ENCODE measurements around the gene UPP2. TPM values are rescaled to one million over a fixed set of nuclear protein-coding genes. Genes with fewer than 3 reads are reported as not detected.

UPP2 gene
- total and polyA plus RNA-seq, 4 donors: 0.51 to 9.0 (median 1.3) TPM

DNA sequence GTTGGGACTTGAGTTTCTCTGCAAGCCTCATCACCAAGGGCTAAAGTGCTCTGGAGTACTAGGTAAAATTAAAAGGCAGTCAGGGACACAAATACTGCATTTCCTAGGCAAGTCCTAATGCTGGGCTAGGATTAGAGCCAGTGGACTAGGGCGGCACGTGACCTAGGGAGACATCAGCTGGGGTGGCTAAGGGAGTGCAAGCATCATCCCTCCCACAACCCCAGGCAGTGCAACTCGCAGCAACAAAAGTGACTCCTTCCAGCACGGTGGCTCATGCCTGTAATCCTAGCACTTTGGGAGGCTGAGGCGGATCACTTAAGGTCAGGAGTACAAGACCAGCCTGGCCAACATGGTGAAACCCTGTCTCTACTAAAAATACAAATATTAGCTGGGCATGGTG is 30.7 kb upstream of the UPP2 start:
- Histone ChIP-seq H3K4me3 (ENCODE audit: low read depth in 1 of 3, low read length in 3 of 3) (peak overlapping the region in 1 of 3 donors; percentile 5), H3K27ac (ENCODE audit: low read depth in 1 of 2, low read length in 2 of 2) (no peak overlapping the region), H3K9me3 (ENCODE audit: control insufficient read depth in 4 of 4, low read length in 3 of 4) (peaks cover 0 to 3% (median 0%) of the 10 kb centered on the region in 4 donors), H3K36me3 (ENCODE audit: control insufficient read depth in 4 of 4, insufficient read depth in 3 of 4, low read depth in 1 of 4, low read length in 3 of 4) (no peaks in the 10 kb centered on the region), H3K27me3 (ENCODE audit: control insufficient read depth in 4 of 4, insufficient read depth in 4 of 4, low read length in 3 of 4) (no peaks in the 10 kb centered on the region), H3K4me1 (ENCODE audit: control insufficient read depth in 4 of 4, insufficient read depth in 4 of 4, low read length in 3 of 4) (peaks cover 0 to 6% (median 1%) of the 10 kb centered on the region in 4 donors), H3K9ac (ENCODE audit: low read depth in 1 of 2, low read length in 2 of 2) (no peak overlapping the region)
- no peak for DNase-seq (ENCODE audit: low spot score)
- WGBS: 96% methylated on average over 5 of the region's 5 CpGs
- TF ChIP-seq NR2F2 (IDR thresholded peaks at IDR 0.05): no peak
- no peak for TF ChIP-seq HNF4A (conservative IDR thresholded peaks at IDR 0.05)
- TF ChIP-seq YY1 (IDR thresholded peaks at IDR 0.05): no peak
- no peak for TF ChIP-seq FOXA2 (IDR thresholded peaks at IDR 0.05)

DNA sequence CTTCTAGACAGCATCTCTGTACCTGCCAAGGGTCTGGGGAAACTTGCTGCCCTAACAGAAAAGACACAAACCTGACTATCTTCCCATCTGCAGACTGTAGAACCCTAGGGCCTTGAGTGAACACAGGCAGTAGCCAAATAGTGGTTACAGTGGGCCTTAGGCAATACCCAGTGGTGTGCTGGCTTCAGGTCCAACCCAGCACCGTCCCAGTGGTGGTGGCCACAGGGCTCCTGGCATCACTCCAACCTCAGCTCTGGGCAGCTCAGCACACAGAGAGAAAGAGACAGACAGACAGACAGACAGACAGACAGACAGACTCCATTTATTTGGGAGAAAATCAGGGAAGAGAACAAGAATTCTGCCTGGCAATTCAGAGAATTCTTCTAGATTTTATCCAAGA is 29.3 kb upstream of the UPP2 start:
- H3K36me3 ChIP-seq (ENCODE audit: control insufficient read depth in 4 of 4, insufficient read depth in 3 of 4, low read depth in 1 of 4, low read length in 3 of 4): no peaks in the 10 kb centered on the region
- H3K27me3 ChIP-seq (ENCODE audit: control insufficient read depth in 4 of 4, insufficient read depth in 4 of 4, low read length in 3 of 4): no peaks in the 10 kb centered on the region
- DNase-seq (ENCODE audit: low spot score): no peak
- no peak overlapping the region for H3K4me3 ChIP-seq (ENCODE audit: low read depth in 1 of 3, low read length in 3 of 3)
- 47% methylated on average over 1 of the region's 1 CpG for WGBS
- H3K4me1 ChIP-seq (ENCODE audit: control insufficient read depth in 4 of 4, insufficient read depth in 4 of 4, low read length in 3 of 4): no peaks in the 10 kb centered on the region
- peaks cover 0 to 6% (median 0%) of the 10 kb centered on the region in 4 donors for H3K9me3 ChIP-seq (ENCODE audit: control insufficient read depth in 4 of 4, low read length in 3 of 4)
- no peak overlapping the region for H3K27ac ChIP-seq (ENCODE audit: low read depth in 1 of 2, low read length in 2 of 2)
- H3K9ac ChIP-seq (ENCODE audit: low read depth in 1 of 2, low read length in 2 of 2): no peak overlapping the region
- TF ChIP-seq, protein P1, sequence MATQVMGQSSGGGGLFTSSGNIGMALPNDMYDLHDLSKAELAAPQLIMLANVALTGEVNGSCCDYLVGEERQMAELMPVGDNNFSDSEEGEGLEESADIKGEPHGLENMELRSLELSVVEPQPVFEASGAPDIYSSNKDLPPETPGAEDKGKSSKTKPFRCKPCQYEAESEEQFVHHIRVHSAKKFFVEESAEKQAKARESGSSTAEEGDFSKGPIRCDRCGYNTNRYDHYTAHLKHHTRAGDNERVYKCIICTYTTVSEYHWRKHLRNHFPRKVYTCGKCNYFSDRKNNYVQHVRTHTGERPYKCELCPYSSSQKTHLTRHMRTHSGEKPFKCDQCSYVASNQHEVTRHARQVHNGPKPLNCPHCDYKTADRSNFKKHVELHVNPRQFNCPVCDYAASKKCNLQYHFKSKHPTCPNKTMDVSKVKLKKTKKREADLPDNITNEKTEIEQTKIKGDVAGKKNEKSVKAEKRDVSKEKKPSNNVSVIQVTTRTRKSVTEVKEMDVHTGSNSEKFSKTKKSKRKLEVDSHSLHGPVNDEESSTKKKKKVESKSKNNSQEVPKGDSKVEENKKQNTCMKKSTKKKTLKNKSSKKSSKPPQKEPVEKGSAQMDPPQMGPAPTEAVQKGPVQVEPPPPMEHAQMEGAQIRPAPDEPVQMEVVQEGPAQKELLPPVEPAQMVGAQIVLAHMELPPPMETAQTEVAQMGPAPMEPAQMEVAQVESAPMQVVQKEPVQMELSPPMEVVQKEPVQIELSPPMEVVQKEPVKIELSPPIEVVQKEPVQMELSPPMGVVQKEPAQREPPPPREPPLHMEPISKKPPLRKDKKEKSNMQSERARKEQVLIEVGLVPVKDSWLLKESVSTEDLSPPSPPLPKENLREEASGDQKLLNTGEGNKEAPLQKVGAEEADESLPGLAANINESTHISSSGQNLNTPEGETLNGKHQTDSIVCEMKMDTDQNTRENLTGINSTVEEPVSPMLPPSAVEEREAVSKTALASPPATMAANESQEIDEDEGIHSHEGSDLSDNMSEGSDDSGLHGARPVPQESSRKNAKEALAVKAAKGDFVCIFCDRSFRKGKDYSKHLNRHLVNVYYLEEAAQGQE (IDR thresholded peaks at IDR 0.05): no peak
- TF ChIP-seq YY1 (IDR thresholded peaks at IDR 0.05): no peak
- TF ChIP-seq, protein P2, sequence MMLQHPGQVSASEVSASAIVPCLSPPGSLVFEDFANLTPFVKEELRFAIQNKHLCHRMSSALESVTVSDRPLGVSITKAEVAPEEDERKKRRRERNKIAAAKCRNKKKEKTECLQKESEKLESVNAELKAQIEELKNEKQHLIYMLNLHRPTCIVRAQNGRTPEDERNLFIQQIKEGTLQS (IDR thresholded peaks at IDR 0.05): no peak
- TF ChIP-seq GABPA (IDR thresholded peaks at IDR 0.05 in 1 of 2, conservative IDR thresholded peaks at IDR 0.05 in 1 of 2): no peak
- no peak for TF ChIP-seq TAF1 (conservative IDR thresholded peaks at IDR 0.05)
- TF ChIP-seq RXRA (IDR thresholded peaks at IDR 0.05): no peak
- TF ChIP-seq JUND (IDR thresholded peaks at IDR 0.05): no peak
- no peak for TF ChIP-seq FOXA2 (IDR thresholded peaks at IDR 0.05)
- TF ChIP-seq SP1 (IDR thresholded peaks at IDR 0.05): no peak
- TF ChIP-seq, protein P3, sequence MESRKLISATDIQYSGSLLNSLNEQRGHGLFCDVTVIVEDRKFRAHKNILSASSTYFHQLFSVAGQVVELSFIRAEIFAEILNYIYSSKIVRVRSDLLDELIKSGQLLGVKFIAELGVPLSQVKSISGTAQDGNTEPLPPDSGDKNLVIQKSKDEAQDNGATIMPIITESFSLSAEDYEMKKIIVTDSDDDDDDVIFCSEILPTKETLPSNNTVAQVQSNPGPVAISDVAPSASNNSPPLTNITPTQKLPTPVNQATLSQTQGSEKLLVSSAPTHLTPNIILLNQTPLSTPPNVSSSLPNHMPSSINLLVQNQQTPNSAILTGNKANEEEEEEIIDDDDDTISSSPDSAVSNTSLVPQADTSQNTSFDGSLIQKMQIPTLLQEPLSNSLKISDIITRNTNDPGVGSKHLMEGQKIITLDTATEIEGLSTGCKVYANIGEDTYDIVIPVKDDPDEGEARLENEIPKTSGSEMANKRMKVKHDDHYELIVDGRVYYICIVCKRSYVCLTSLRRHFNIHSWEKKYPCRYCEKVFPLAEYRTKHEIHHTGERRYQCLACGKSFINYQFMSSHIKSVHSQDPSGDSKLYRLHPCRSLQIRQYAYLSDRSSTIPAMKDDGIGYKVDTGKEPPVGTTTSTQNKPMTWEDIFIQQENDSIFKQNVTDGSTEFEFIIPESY (IDR thresholded peaks at IDR 0.05): no peak
- no peak for TF ChIP-seq NR2F2 (IDR thresholded peaks at IDR 0.05)
- no peak for TF ChIP-seq HNF4A (conservative IDR thresholded peaks at IDR 0.05)
- TF ChIP-seq HNF4G (IDR thresholded peaks at IDR 0.05): no peak
- no peak for TF ChIP-seq EGR1 (IDR thresholded peaks at IDR 0.05; ENCODE audit: low read depth in 2 of 2)
- TF ChIP-seq RAD21 (IDR thresholded peaks at IDR 0.05): no peak
- TF ChIP-seq, protein P4, sequence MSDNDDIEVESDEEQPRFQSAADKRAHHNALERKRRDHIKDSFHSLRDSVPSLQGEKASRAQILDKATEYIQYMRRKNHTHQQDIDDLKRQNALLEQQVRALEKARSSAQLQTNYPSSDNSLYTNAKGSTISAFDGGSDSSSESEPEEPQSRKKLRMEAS (IDR thresholded peaks at IDR 0.05): no peak
